COLO668 (cell line): ENCODE data around the gene ATAD5.
"Not testable (repeated sequence)": the region's sequence is repeated elsewhere in the genome, so short reads cannot be mapped to it uniquely, and the experiment has no call there.

ENCODE experiments used
- DNase-seq: peaks from one replicate; lab custom pipeline; 2025; ENCODE audit not compliant: unreplicated experiment; lab: John Stamatoyannopoulos, UW

The ATAD5 gene

DNA sequence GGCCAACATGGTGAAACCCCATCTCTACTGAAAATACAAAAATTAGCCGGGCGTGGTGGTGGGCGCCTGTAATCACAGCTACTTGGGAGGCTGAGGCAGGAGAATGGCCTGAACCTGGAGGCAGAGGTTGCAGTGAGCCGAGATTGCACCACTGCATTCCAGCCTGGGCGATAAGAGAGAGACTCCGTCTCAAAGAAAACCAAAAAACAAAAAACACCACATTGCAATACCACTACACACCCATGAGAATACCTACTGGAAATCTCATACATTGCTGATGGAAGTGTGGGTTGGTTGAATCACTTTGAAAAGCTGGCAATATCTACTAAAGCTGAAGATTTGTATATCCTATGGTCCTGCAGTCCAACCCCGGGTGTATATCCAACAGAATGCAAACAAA lies 78.4 kb downstream of the ATAD5 start:
- not testable (repeated sequence) for DNase-seq

DNA sequence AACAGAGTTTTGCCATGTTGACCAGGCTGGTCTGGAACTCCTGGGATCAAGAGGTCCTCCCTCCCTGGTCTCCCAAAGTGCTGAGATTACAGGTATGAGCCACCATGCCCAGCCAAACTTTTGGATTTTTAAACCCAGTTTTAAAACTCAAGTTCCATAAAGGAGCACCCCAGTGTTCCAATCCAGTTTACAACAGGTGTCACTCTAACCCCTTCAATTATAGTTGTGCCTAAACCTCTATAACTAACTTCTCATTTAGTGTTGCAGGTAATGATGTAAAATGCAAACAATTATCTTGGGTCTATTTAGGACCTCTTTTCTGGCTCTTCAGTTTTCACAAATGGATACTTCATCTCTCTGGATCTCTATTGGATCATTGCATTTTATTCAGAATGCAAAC lies 82.2 kb downstream of the ATAD5 start:
- DNase-seq = no peak

DNA sequence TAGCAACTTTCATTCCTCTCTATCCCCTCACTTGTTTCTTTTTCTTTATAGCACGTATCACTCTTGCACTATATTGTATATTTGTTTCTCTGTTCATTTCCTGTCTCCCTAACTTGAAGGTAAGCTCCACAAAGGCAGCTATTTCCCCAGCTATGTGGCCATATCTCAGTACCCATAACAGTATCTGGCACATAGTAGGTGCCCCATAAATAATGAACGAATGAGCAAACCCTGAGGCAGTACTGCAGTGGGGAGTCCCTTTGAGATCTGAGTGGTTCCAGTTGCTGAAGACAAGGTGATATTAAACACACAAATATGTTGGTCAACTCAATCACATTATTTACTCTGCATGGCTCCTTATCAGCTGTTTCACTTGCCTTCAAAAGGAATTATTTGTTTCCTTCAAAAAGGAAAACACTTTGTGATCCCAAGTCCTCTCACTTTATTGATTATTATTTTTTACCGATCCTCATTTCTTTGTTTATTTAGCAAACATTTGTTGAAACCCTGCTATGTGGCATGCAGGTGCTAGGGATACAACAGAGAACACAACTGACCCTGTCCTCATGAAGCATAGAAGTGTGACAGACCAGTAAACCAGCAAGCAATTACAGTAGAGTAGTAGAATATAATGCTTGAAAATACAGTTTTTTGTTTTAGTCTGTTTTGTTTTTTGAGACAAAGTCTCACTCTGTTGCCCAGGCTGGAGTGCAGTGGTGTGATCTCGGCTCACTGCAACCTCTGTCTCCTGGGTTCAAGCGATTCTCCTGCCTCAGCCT lies 84.3 kb downstream of the ATAD5 start:
- no peak for DNase-seq

DNA sequence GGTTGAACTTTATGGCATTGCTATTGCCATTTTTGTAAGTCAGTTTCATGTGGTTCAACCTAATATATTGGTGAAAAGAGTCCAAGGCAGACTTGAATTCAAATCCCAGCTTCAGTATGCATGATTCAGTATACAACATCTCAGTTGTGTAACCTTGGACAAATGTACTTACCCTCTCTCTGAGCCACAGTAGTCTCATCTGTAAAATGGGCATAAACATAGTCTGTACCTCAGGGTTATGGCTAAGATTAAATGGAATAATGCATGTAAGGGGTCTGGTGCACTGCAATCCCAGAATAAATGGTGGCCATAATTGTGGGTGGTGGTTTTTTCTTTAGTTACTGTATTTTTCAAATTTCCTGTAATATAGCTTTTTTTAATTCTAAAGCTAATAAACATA lies 85.3 kb downstream of the ATAD5 start:
- no peak for DNase-seq

DNA sequence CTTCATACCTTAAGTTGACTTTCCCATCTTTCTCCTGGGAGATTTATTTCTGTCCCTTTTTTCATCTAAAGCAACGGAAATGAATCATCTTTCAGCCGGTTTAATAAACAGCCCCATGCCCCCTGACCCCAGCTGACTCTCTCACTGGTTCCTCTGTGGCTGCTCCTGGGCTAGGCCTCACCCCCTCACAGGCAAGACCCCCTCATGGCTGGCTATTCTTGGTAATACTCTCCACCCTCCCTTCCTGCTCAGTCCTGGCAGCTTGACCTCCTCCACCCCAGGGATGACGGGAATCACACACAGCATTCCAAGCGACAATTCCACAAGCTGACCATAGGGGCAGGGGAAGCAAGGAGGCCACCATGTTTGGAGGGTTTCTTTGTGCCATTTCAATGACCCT lies 88.5 kb downstream of the ATAD5 start:
- no peak for DNase-seq

DNA sequence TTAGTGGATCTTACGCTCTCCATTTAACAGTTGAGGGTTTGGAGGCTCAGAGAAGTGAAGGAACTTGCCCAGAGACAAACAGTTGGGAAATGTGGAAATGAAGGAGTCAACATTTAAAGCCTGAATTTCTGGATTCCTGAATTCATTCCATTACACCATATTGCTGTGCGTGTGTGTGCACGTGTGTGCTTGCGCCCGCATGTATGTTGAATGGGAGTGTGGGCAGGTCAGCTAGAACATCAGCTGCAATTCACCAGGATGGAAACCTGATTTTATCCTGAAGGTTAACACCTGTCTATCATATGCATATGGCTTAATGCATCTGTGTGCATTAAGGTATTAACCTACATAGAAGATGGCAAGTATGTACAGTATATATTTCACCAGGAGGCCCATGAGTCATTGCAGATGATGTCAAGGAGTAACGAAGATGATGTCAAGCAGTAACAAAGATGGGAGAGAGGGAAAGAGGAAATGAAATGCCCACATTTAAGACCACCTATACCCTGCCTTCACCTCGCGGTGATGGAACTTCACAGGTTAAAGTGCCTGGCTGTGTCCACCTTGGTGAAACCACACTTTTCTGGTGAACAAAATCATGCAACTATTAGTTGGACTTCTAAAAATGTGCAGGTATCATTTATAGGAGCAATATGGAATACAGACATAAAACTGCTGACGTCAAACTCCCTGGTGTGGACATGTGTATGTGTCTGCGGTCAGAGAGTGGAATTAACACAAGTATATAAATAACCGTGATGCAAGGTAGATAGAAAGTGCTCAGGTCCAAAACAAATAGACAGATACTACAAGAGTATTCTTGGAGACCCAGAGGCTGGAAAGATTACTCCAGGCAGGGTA lies 89.1 kb downstream of the ATAD5 start:
- DNase-seq = no peak

DNA sequence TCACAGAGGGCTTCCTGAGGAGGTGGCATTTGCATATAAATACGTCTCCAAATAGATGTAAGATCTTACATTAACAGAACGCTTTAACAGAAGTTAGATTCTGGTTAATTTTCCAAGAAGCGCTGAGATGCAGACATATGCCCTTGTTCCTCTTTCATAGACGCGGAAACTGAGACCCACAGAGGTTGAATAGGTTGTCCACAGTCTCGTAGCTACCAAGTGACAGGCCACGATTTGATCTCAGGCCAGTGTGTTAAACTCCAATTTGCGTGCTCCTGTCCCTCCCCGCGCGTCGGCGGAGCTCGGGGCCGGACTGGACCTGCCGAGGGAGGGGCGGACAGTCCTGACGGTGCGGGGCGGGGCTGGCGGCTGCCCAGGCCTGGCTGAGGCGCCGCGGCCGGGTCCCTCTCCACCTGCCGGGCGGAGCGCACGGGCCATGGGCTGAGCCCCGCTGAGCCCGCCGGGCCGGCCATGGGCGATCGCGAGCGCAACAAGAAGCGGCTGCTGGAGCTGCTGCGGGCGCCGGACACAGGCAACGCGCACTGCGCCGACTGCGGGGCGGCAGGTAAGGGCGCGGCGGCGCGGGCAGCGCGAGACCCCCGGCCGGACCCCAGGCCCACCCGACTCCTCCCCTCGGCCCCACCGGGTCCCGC lies 89.9 kb downstream of the ATAD5 start, which contains the start of gene ADAP2:
TSS of gene ADAP2 (plus strand) at position 402 of the 653 bp plus-strand sequence. CDS start at position 472, 70 bp downstream.
- DNase-seq = peak; percentile 24

DNA sequence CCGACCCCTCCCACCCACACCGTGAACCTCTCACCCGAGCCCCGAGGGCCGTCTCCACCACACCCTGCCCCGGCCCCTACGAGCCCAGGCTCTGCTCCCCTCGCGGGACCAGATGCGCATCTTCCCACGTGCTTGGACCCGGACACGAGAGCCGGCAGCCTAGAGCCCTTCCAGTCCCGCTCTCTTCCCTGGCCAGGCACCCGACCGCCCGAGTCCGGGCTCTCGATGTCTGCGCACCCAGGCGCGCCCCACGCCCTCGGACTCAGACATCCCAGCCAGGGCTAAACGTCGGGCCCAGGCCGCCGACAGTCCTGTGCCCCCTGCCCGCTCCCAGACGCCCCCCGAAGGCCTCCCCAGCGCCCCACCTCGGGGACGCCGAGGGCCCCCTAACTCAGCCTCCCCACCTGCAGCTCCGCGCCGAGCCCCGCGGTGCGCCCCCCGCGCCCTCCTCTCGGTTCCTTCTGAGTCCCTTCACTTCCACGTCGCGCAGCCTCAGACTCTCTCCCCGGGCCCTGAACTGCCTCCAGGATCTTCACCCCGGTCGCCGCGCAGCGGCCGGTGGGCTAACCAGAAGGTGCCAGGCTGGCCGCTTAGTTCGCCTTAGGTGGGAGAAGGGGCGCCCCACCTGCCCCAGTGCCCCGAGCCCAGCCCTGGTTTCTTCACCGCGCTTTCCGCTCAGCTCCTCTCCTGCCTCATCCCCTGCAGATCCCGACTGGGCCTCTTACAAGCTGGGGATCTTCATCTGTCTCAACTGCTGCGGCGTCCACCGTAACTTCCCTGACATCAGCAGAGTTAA lies 90.7 kb downstream of the ATAD5 start:
- DNase-seq = no peak

DNA sequence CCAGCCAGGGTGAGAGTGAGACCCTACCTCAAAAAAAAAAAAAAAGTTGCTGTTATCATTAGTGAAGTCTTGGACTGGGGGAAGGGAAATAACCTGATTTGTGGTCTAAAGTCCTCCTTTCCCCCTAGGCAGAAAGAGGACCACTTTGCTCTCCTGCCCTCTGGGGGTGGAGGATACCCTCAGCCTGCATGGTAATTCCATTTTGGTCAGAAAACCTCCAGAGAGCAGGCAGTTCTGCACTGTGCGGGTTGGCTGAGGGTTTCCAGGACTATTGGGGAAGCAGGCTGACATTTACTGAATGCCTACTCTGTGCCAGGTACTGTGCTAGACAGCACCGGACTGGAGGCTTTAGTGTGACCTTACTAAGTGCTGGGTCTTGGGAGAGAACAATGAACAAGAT lies 92.6 kb downstream of the ATAD5 start:
- DNase-seq = no peak

DNA sequence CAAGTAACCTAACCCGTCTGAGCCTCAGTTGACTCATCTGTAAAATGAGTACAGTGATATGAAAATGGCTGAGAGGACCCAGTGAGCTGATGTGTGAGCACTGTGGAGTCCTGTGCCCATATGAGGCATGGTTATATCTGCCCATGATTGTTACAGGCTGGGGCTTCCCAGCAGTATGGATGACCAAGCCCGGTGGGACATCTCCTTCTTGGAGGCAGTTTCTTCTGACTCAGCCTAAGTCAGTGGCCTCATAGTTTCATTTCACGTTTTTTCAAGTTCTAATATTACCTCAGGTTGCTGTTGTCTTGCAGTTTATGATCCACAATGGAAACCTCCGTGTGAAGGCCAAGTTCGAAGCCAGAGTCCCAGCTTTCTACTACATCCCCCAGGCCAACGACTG lies 94.8 kb downstream of the ATAD5 start:
- no peak for DNase-seq

DNA sequence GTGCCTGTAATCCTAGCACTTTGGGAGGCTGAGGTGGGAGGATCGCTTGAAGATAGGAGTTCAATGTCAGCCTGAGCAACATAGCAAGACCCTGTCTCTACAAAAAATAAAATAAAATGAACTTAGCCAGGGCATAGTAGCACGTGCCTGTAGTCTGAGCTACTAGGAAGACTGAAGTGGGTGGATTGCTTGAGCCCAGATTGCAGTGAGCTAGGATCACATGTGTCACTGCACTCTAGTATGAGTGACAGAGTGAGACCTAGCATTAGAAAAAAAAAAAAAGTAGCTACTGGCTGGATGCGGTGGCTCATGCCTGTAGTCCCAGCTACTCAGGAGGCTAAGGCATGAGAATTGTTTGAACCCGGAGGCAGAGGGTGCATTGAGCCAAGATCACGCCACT lies 96.0 kb downstream of the ATAD5 start:
- DNase-seq = no peak

DNA sequence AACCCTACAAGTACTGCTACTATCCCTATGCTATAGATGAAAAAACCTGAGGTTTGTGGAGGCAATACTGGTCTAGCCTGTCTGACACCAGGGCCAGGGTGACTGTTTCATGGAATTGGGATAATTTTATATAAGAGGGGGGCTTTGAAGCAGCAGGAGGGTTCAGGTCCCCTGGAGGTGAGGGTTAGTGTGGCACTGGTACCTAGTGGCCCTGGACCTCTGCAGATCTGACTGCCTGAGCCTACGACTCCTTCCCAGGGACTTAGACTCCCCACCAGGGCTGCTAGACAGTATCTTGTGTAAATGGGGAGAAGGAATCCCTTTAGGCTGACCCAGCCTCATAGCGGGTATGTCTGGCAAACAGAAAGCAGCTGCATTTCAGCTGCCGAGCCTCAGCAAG lies 96.8 kb downstream of the ATAD5 start:
- no peak for DNase-seq

DNA sequence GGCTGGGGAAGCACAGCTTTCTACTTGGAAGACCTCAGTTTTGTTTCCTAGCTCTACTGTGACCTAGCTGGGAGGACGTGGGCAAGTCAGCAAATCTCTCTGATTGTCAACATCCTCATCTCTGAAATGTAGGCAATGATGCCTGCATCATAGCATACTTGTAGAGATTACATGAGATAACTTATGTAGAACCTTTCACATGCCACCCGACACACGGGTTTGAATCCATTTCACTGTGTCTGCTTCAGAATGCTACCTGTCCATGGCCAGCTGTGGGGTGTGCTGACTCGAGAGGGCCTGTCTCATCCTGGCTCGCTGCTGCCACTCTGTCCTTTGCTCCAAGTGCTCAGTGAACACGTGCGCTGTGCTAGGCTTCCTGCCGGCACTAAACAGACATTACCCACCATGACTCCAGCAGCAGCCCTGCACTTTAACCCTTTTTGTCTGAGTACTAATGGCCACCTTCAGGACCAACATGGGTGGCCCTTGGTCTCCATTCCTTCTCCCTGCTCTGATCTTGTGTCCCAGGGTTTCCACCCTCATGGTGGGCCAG lies 97.4 kb downstream of the ATAD5 start:
- no peak for DNase-seq

DNA sequence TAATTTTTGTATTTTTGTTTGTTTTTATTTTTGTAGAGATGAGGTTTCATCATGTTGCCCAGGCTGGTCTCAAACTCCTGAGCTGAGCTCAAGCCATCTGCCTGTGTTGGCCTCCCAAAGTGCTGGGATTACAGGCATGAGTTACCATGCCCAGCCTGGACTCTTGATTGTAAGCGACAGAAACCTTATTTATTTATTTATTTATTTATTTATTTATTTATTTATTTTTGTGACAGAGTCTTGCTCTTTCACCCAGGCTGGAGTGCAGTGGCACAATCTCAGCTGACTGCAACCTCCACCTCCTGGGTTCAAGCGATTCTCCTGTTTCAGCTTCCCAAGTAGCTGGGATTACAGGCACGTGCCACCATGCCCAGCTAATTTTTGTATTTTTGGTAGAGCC lies 98.1 kb downstream of the ATAD5 start:
- DNase-seq = not testable (repeated sequence)

DNA sequence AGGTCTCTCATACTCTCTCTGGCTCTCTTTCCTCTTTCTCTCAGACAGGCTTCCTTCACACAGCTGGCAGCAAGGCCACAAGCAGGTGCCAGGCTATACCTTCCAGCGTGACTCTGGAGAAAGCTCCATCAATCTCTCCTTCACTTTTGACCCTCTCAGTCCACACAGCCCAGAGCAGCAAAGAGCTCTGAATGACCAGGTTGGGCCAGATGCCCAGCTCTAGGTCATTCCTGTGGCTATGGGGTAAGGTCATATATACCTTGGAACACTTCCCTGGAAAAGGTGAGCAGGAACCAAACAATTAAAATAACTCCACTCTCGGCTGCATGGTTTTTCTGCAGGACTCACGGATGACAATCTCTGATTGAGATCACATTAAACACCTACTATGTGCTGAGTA lies 98.7 kb downstream of the ATAD5 start:
- no peak for DNase-seq

DNA sequence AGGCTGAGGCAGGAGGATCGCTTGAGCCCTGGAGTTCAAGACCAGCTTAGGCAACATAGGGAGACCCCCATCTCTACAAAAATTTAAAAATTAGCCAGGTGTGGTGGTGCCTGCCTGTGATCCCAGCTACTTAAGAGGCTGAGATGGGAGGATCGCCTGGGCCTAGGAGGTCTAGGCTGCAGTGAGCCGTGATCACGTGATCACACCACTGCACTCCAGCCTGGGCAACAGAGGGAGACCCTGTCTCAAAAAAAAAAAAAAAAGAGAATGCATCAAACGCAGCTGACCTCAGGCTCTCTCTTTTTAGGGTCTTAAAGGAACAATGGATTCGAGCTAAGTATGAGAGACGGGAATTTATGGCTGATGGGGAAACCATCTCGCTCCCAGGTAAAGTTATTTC lies 99.8 kb downstream of the ATAD5 start:
- DNase-seq = not testable (repeated sequence)

DNA sequence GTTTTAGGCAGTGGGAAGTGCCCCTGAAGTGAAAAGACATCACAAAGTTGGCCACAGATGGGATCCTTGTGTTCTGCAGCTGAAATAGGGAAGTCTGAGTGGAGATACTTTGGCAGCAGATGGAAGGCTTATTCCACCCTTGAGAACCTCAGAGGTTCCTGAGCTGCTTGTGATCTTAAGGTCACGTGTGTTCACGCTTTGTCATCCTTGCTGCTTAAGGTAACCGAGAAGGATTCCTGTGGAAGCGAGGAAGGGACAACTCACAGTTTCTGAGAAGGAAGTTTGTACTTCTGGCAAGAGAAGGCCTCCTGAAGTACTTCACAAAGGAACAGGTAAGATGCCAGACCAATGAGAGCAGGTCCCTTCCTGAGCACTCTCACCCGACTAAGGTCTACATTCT lies 102.2 kb downstream of the ATAD5 start:
- no peak for DNase-seq

DNA sequence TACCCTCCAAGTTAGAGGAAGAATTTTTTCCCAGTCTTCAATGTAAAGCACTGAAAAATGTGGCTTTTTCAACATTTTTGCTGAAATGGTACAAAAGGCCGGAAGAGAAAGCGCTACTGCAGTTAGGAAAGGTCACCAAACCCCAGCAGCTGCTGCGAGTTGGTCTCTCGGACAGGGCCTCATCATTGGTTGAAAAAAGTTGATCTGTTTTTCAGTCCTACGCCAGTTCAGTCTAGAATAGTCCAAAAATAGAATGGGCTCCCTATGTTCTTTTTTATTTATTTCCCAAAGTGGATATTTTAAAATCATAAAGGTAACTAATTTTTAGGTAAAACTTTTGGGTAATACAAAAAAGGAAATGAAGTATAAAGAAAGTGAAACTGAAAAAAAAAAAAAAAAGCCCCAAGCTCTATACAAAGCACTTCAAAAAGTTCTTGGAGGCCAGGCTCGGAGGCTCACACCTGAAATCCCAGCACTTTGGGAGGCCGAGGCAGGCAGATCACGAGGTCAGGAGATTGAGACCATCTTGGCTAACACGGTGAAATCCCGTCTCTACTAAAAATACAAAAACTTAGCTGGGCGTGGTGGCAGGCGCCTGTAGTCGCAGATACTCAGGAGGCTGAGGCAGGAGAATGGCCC lies 107.4 kb downstream of the ATAD5 start:
- no peak for DNase-seq

DNA sequence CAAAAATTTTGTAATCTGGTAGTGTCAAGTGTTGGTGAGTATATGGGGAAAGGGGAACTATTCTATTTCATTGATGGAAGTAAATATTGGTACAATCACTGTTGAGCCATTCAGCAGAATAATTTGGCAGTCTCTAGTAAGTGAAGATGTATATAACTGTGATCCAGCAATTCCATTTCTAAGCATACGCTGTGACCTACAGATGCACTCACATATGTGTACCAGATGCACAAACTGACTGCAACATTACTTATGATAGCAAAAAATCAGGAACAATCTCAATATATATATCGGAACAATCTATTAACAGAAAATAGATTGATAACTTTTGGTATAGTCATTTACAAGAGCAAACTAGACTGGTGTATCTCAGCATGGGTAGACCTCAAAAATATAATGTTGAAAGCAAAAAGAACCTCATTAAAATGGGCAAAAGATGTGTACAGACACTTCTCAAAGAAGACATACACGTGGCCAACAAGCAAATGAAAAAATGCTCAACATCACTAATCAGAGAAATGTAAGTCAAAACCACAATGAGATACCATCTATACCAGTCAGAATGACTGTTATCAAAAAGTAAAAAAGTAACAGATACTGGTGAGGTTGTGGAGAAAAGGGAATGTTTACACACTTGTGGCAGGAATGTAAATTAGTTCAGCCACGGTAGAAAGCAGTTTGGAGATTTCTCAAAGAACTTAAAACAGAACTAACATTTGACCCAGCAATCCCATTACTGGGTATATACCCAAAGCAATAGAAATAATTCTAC lies 110.7 kb downstream of the ATAD5 start:
- no peak for DNase-seq
